ENCODE results near the gene XPR1. TPM values are rescaled to one million over a fixed set of nuclear protein-coding genes. Genes with fewer than 3 reads are reported as not detected.

The XPR1 gene
- total and polyA plus RNA-seq, 2 of the 8 experiments (the other 6 are each of a cell fraction or from before 2014, with no cell fraction given): 28.6 to 43.9 TPM

DNA sequence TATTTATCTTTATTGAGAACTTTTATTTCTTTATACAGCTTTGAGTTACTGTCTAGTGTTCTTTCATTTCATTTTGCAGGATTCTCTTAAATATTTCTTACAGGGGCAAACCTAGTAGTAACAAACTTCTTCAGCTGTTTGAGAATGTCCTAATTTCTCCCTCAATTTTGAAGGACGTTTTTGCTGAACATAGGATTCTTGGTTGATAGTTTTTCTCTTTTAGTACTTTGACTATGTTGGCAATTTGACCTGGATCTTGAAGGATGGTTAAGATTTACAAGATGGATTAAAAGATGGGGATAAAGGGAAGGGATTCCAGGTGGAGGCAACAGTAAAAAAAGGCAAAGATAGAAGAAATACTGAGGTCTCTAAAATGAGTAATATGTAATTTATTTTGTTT, 38.9 kb downstream of the XPR1 start:
- no peak overlapping the region for H3K14ac ChIP-seq (ENCODE audit: insufficient read length)
- peaks cover 0 to 3% of the 10 kb centered on the region in 2 experiments for H4K20me1 ChIP-seq (replicated peaks in 1 of 2; ENCODE audit: control insufficient read depth in 1 of 2, insufficient read depth in 2 of 2, low read length in 2 of 2)
- CTCF ChIA-PET (ENCODE audit: partially characterized antibody): no interaction called here
- FAIRE-seq (no peak), DNase-seq (ENCODE audit: low read depth in 1 of 2, low spot score in 2 of 2) (no peak)
- H3K23me2 ChIP-seq (ENCODE audit: low read depth, low read length): no peaks in the 10 kb centered on the region
- H3K4me1 ChIP-seq (replicated peaks in 1 of 4; ENCODE audit: control insufficient read depth in 3 of 4, insufficient read depth in 4 of 4, low read length in 3 of 4): peaks cover 0 to under 1% (median 0%) of the 10 kb centered on the region in 4 experiments; a peak in 2 of 7 replicates
- H3K27me3 ChIP-seq (replicated peaks in 1 of 4; ENCODE audit: control insufficient read depth in 3 of 4, extremely low read depth in 1 of 4, insufficient read depth in 3 of 4, low read length in 3 of 4): no peaks in the 10 kb centered on the region
- no peak for TF ChIP-seq PHF8 (conservative IDR thresholded peaks at IDR 0.05; ENCODE audit: low read depth, low read length)
- TF ChIP-seq POLR2AphosphoS5 (IDR thresholded peaks at IDR 0.05; ENCODE audit: low read depth, low read length): no peak
- no peak for TF ChIP-seq JUND (IDR thresholded peaks at IDR 0.05; ENCODE audit: low read length)
- no peak for TF ChIP-seq KDM4A (IDR thresholded peaks at IDR 0.05; ENCODE audit: low read depth, low read length, severe bottlenecking)
- no peak for TF ChIP-seq RBBP5 (IDR thresholded peaks at IDR 0.05; ENCODE audit: borderline replicate concordance, low read depth, low read length)
- no peak for TF ChIP-seq EZH2 (IDR thresholded peaks at IDR 0.05; ENCODE audit: low read depth, low read length, severe bottlenecking)
- TF ChIP-seq NANOG (IDR thresholded peaks at IDR 0.05; ENCODE audit: insufficient read depth, low read depth, low read length, poor library complexity, severe bottlenecking): no peak
- no peak for TF ChIP-seq CHD1 (IDR thresholded peaks at IDR 0.05; ENCODE audit: low read depth, low read length)
- TF ChIP-seq YY1 (IDR thresholded peaks at IDR 0.05; ENCODE audit: low read depth, low read length): no peak
- no peak for TF ChIP-seq TBP (IDR thresholded peaks at IDR 0.05; ENCODE audit: low read depth, low read length)
- no peak overlapping the region for H2AFZ ChIP-seq (ENCODE audit: low read length)
- H3K4ac ChIP-seq (replicated peaks; ENCODE audit: insufficient read length, low read depth, low read length): no peak overlapping the region
- POLR2A ChIA-PET (ENCODE audit: partially characterized antibody): no interaction called here
- H3K56ac ChIP-seq (replicated peaks; ENCODE audit: insufficient read length, low read depth, low read length): no peak overlapping the region
- H2BK20ac ChIP-seq (ENCODE audit: low read length): no peak overlapping the region
- H4K5ac ChIP-seq (ENCODE audit: insufficient read length, low read depth, low read length): no peak overlapping the region
- H3K27ac ChIP-seq (ENCODE audit: low read depth, low read length): no peak overlapping the region
- no peak overlapping the region for H2BK15ac ChIP-seq (ENCODE audit: low read length)
- H4K91ac ChIP-seq (replicated peaks; ENCODE audit: insufficient read length, low read length): no peak overlapping the region
- no peak overlapping the region for H2BK12ac ChIP-seq (ENCODE audit: low read depth, low read length)
- no peak overlapping the region for H3K9ac ChIP-seq (replicated peaks in 1 of 4; ENCODE audit: extremely low read depth in 1 of 4, low read depth in 3 of 4, low read length in 3 of 4)
- no peak overlapping the region for H3K18ac ChIP-seq (ENCODE audit: extremely low read depth, low read length)
- H3K36me3 ChIP-seq (ENCODE audit: control insufficient read depth in 2 of 4, insufficient read depth in 4 of 4, low read length in 3 of 4): no peaks in the 10 kb centered on the region
- H2AK5ac ChIP-seq (ENCODE audit: low read depth, low read length): no peak overlapping the region
- peaks cover 0 to 3% of the 10 kb centered on the region in 2 experiments; a peak in 1 of 4 replicates for H3K9me3 ChIP-seq (ENCODE audit: insufficient read depth in 2 of 2, low read depth in 1 of 2, low read length in 1 of 2)
- H3K4me3 ChIP-seq (ENCODE audit: extremely low read depth in 1 of 4, insufficient read depth in 2 of 4, low read depth in 3 of 4, low read length in 4 of 4): no peak overlapping the region
- no peak overlapping the region for H2BK120ac ChIP-seq (replicated peaks; ENCODE audit: low read depth, low read length)
- no peak overlapping the region for H4K8ac ChIP-seq (ENCODE audit: extremely low read depth, insufficient read depth, low read length)
- H3K79me1 ChIP-seq (ENCODE audit: low read depth, low read length): no peaks in the 10 kb centered on the region
- peaks cover 3 to 58% of the 10 kb centered on the region in 2 experiments; a peak in 3 of 4 replicates for H3K79me2 ChIP-seq (ENCODE audit: control insufficient read depth in 1 of 2, insufficient read depth in 2 of 2, low read length in 2 of 2)
- 85% methylated on average over 1 of the region's 1 CpG; no CpG with 5 or more reads in 1 of the 2 experiments for WGBS, 2 experiments (ENCODE audit: extremely low coverage in 1 of 2, insufficient coverage in 1 of 2, insufficient read length in 1 of 2, insufficient replicate concordance in 2 of 2, low coverage in 1 of 2, low lambda C conversion rate in 2 of 2, missing lambda C conversion rate in 1 of 2)
- no peak overlapping the region for H3K23ac ChIP-seq (ENCODE audit: insufficient read length)
- no peak overlapping the region for H3K4me2 ChIP-seq (ENCODE audit: insufficient read depth in 1 of 2, low read depth in 2 of 2, low read length in 2 of 2)
- H2BK5ac ChIP-seq (ENCODE audit: low read depth, low read length): no peak overlapping the region

All from H1 (cell line).